Left colon (tissue), 2 donors: Measurements from ENCODE around the gene NRXN3. TPM values are rescaled to one million over a fixed set of nuclear protein-coding genes. Genes with fewer than 3 reads are reported as not detected.

Experiments used
- ATAC-seq: fragments of 200-7000 bp; cut with Tn5 transposase; one replicate; pipeline ENCODE4 v1.9.1; 2020; ENCODE audit warnings: mild to moderate bottlenecking, moderate library complexity
- DNase-seq, 2 donors: peaks; one replicate each; pipeline ENCODE4 v3.0.0-alpha.2; 2020
- intact Hi-C, 2 donors: fragments of 100-400 bp; cut with DNase I in 1 of 2; cut with micrococcal nuclease in 1 of 2; formaldehyde crosslinking; loops; one replicate each; pipeline versions ENCODE4 v1.11.2 to v1.14.0; 2022; cut with DNase I, micrococcal nuclease
- total RNA-seq, 2 donors: library from RNA; stranded (reverse); fragmentation: NEBNext Ultra II Directional; extraction: Animal tissue kit (Norgen Biotek cat#: 25700); gene quantifications; one replicate each; pipeline ENCODE4 v1.2.1, GENCODE V29; 2021
- donor health status: DM: no; HTN: no; CAD: no.
- donor health status: DM: yes; HTN: yes; CAD: no.

The NRXN3 gene
- total RNA-seq, 2 donors from 2014 or later = 1.8 to 5.6 TPM

DNA sequence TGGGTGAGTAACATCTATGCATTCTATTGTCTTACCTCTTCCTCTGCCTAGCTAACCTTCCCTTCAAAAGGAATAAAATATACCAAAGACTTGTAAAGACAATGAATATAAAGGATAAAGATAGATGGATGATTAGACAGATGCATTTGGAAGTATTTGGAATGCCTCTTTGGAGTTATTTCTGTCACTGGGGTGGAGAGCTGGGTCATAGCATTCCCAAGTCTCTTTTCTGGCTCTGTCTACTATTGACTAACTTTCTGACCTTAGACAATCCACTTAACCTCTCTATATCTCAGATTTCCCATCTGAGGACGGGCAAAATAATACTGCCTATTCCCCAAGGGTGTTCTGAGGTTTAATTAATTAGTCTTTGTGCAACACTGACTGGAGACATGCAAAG lies 1523.8 kb downstream of the NRXN3 start:
- ATAC-seq (no peak), DNase-seq (no peak)
- intact Hi-C loops = no loop called here

DNA sequence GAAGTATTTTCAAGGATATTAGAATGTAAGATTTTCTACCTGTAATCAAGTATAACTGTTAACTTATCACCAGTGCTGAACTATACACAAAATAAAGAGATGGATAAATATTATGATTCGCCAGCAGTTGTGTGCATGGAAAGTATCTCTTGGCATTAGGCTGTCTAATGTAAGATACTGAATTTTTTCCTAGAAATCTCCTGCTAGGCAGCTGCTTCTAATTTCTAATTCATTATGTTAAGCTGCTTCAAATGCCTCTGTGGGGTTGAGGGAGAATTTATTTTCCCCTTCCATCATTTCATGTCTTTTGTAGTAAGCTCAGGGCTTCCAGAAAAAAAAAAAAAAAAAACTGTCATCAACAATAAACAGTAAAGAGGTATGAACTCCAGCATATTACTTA lies 1525.1 kb downstream of the NRXN3 start:
- ATAC-seq = no peak
- intact Hi-C loops = no loop called here

DNA sequence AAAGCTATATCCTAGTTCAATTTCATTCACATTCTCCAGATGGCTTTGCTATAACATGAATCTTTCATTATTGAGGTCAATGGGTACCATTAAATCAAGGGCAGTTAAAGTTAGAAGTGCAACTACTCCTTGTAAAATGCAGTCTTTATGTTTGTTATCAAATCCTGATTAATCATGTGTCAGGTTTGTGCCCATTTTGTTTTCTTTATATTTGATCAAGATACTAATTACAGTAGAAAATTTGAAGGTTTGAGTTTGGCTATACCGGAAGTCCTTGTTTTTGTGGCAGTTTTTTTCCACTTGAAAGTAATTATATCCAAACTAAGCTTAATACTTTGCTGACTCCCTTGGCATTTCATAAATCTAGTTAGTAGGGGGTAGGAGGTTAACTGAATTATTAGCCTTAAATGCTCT lies 1528.1 kb downstream of the NRXN3 start:
- ATAC-seq = no peak
- no peak for DNase-seq
- intact Hi-C loops = no loop called here

More for the DNA sequence above, 1525.1 kb downstream of the NRXN3 start:
- no peak for DNase-seq

- DNase-seq (no peak), ATAC-seq (no peak)
- intact Hi-C loops = no loop called here
Observed at GRCh38 chr14:79699206-79699605, 1529.0 kb downstream of the NRXN3 start.

GRCh38 chr14:79701371-79701770 lies 1531.2 kb downstream of the NRXN3 start:
- ATAC-seq (no peak), DNase-seq (no peak)
- intact Hi-C loops = no loop called here

- DNase-seq (no peak), ATAC-seq (no peak)
- intact Hi-C loops = no loop called here
Observed at GRCh38 chr14:79702197-79702596, 1532.0 kb downstream of the NRXN3 start.

- DNase-seq (no peak), ATAC-seq (no peak)
- intact Hi-C loops = no loop called here
Observed at GRCh38 chr14:79703209-79703608, 1533.0 kb downstream of the NRXN3 start.

- intact Hi-C loops = no loop called here
- ATAC-seq (no peak), DNase-seq (no peak)
Observed at GRCh38 chr14:79704041-79704807, 1534.1 kb downstream of the NRXN3 start.

GRCh38 chr14:79705126-79705894 lies 1535.1 kb downstream of the NRXN3 start:
- DNase-seq (peak; percentile 27 to 31), ATAC-seq (peak; percentile 95)
- intact Hi-C loops = no loop called here

GRCh38 chr14:79706382-79706781 lies 1536.2 kb downstream of the NRXN3 start:
- intact Hi-C loops = no loop called here
- no peak for DNase-seq
- peak; percentile 58 for ATAC-seq

GRCh38 chr14:79708426-79709388 lies 1538.5 kb downstream of the NRXN3 start:
- intact Hi-C loops = no loop called here
- no peak for ATAC-seq
- DNase-seq = no peak

DNA sequence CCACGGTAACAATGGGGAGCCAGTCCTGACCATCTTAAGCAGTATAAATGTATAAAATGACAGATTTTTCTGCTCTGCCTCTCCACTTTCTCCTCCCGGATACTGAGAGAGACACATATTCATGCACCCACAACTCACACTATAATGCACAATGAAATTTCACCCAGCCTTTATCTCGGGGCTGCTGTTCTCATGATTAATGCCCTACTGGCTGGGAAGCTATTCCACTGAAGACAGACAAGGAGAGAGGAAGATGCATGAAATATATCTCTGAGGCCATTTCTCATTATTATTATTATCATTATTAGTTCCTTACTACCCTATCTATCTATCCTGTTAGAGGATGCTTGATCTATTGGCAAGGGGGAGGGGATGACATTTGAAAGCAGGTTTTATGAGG lies 1539.4 kb downstream of the NRXN3 start:
- intact Hi-C loops = no loop called here
- no peak for ATAC-seq

GRCh38 chr14:79712302-79712950 lies 1542.3 kb downstream of the NRXN3 start:
- DNase-seq (no peak), ATAC-seq (no peak)
- intact Hi-C loops = no loop called here

More for the DNA sequence above, 1539.4 kb downstream of the NRXN3 start:
- no peak for DNase-seq

GRCh38 chr14:79721399-79722084 lies 1551.4 kb downstream of the NRXN3 start:
- ATAC-seq (no peak), DNase-seq (no peak)
- intact Hi-C loops = no loop called here

GRCh38 chr14:79724934-79725717 lies 1555.0 kb downstream of the NRXN3 start:
- DNase-seq = no peak
- intact Hi-C loops = no loop called here
- ATAC-seq = peak; percentile 35

GRCh38 chr14:79727900-79728299 lies 1557.7 kb downstream of the NRXN3 start:
- intact Hi-C loops = no loop called here
- no peak for DNase-seq
- no peak for ATAC-seq

GRCh38 chr14:79728331-79728730 lies 1558.2 kb downstream of the NRXN3 start:
- DNase-seq (no peak), ATAC-seq (no peak)
- intact Hi-C loops = no loop called here
